Naive B cell (primary cell): ENCODE results near the gene AGO1. TPM values are rescaled to one million over a fixed set of nuclear protein-coding genes. Genes with fewer than 3 reads are reported as not detected.
"Not testable (repeated sequence)": the region's sequence is repeated elsewhere in the genome, so short reads cannot be mapped to it uniquely, and the experiment has no call there.

Source experiments
- ATAC-seq, 2 donors: fragments of 150-1000 bp; cut with Tn5 transposase; 2 replicates each; pipeline ENCODE4 v1.10.0; 2021; ENCODE audit warnings: low read depth in 2 of 2, mild to moderate bottlenecking in 2 of 2, moderate library complexity in 2 of 2
- DNase-seq: peaks from one replicate; pipeline ENCODE4 v3.0.0; 2022
- H3K27ac Mint-ChIP-seq, 6 donors: one replicate each; pipeline ENCODE4 v1.8.0; 2020 to 2022; ENCODE audit warnings: mild to moderate bottlenecking in 6 of 6, mixed read lengths in 6 of 6, moderate library complexity in 5 of 6, inconsistent platforms in 2 of 6
- H3K27me3 Mint-ChIP-seq, 3 donors: one replicate each; pipeline ENCODE4 v1.8.0; 2021 to 2022; ENCODE audit warnings: mixed read lengths in 3 of 3, mild to moderate bottlenecking in 1 of 3
- H3K36me3 Mint-ChIP-seq, 2 donors: one replicate each; pipeline ENCODE4 v1.8.0; 2020 to 2022; ENCODE audit warnings: mixed read lengths in 2 of 2, inconsistent platforms in 1 of 2, mild to moderate bottlenecking in 1 of 2
- H3K4me1 Mint-ChIP-seq, 3 donors: one replicate each; pipeline ENCODE4 v1.8.0; 2020 to 2022; ENCODE audit warnings: mixed read lengths in 3 of 3, inconsistent platforms in 1 of 3, mild to moderate bottlenecking in 1 of 3, moderate library complexity in 1 of 3
- H3K4me3 Mint-ChIP-seq, 8 donors: one replicate each; pipeline ENCODE4 v1.8.0; 2020 to 2022; ENCODE audit warnings: mild to moderate bottlenecking in 8 of 8, mixed read lengths in 8 of 8, moderate library complexity in 8 of 8, inconsistent platforms in 2 of 8
- H3K9me3 Mint-ChIP-seq, 7 donors: one replicate each; pipeline ENCODE4 v1.8.0; 2020 to 2022; ENCODE audit warnings: mixed read lengths in 7 of 7, mild to moderate bottlenecking in 5 of 7, inconsistent platforms in 2 of 7, moderate library complexity in 1 of 7
- polyA plus RNA-seq, 6 donors: library from polyadenylated mRNA; unstranded; fragments of 300-500 nt; fragmentation: Illumina TruSeq; gene quantifications; one replicate each; pipeline ENCODE4 v1.2.3, GENCODE V29; 2021; ENCODE audit warnings: low read depth in 6 of 6

AGO1 gene
- polyA plus RNA-seq, 6 donors from 2014 or later, result 3.1 to 12.6 (median 11.8) TPM

- Mint-ChIP-seq H3K4me1 (peaks cover 0 to 14% (median 0%) of the 10 kb centered on the region in 3 donors), H3K36me3 (peaks cover 22 to 31% of the 10 kb centered on the region in 2 donors)
- not testable (repeated sequence) for H3K4me3 Mint-ChIP-seq, H3K27ac Mint-ChIP-seq, DNase-seq, ATAC-seq, H3K27me3 Mint-ChIP-seq, H3K9me3 Mint-ChIP-seq
Measured at GRCh38 chr1:35972631-35973030, 89.6 kb downstream of the AGO1 start.

- Mint-ChIP-seq H3K4me1 (peaks cover 0 to 6% (median 0%) of the 10 kb centered on the region in 3 donors), H3K27me3 (no peaks in the 10 kb centered on the region), H3K36me3 (peaks cover 24 to 31% of the 10 kb centered on the region in 2 donors), H3K27ac (peak overlapping the region in 2 of 6 donors; percentile 24 to 35), H3K4me3 (no peak overlapping the region), H3K9me3 (no peaks in the 10 kb centered on the region)
- no peak for DNase-seq
- no peak for ATAC-seq
Measured at GRCh38 chr1:35980090-35980489, 97.1 kb downstream of the AGO1 start.

Other genes with a start within 250 kb of the AGO1 start
- 10 to 100 TPM; 59.7 to 69.0 (median 65.9) TPM for gene PSMB2, start 241.7 kb upstream of the AGO1 start, polyA plus RNA-seq
- 1 to 10 TPM in 5 of 6 donors, under 1 TPM in 1; 0.73 to 3.9 (median 1.3) TPM for gene C1orf216, start 164.3 kb upstream of the AGO1 start, polyA plus RNA-seq
- under 1 TPM in 4 of 6 donors, not detected in 2; 0.08 to 0.20 (median 0.12) TPM for gene CLSPN, start 113.2 kb upstream of the AGO1 start, polyA plus RNA-seq
- 10 to 100 TPM in 2 of 6 donors, 1 to 10 TPM in 4; 6.9 to 13.2 (median 8.7) TPM for gene AGO4, start 75.2 kb upstream of the AGO1 start, polyA plus RNA-seq
- gene AGO3, start 47.9 kb downstream of the AGO1 start, polyA plus RNA-seq, result 10 to 100 TPM in 3 of 6 donors, 1 to 10 TPM in 3; 5.3 to 19.1 (median 9.9) TPM
- not detected for gene TEKT2, start 200.9 kb downstream of the AGO1 start, polyA plus RNA-seq
- gene ADPRS, start 205.7 kb downstream of the AGO1 start, polyA plus RNA-seq, result 10 to 100 TPM; 16.0 to 32.2 (median 19.2) TPM
- gene COL8A2, start 242.0 kb downstream of the AGO1 start, polyA plus RNA-seq, result under 1 TPM in 3 of 6 donors, not detected in 3; 0.10 to 0.25 (median 0.19) TPM